ENCODE measurements around the gene SRP72.

The SRP72 gene, protein sequence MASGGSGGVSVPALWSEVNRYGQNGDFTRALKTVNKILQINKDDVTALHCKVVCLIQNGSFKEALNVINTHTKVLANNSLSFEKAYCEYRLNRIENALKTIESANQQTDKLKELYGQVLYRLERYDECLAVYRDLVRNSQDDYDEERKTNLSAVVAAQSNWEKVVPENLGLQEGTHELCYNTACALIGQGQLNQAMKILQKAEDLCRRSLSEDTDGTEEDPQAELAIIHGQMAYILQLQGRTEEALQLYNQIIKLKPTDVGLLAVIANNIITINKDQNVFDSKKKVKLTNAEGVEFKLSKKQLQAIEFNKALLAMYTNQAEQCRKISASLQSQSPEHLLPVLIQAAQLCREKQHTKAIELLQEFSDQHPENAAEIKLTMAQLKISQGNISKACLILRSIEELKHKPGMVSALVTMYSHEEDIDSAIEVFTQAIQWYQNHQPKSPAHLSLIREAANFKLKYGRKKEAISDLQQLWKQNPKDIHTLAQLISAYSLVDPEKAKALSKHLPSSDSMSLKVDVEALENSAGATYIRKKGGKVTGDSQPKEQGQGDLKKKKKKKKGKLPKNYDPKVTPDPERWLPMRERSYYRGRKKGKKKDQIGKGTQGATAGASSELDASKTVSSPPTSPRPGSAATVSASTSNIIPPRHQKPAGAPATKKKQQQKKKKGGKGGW

GRCh38 chr4:56467284-56468096 is at the start of gene SRP72:
Gene SRP72, plus strand, starts transcription at chr4:56467617. Its CDS starts 19 bp downstream, at chr4:56467636.
- TF ChIP-seq GATA3 (IDR thresholded peaks at IDR 0.05; ENCODE audit: low read depth, low read length) = peak; percentile 45; the same call in 1 of the 2 replicates
- peak; percentile 94 for TF ChIP-seq GATA2 (IDR thresholded peaks at IDR 0.05; ENCODE audit: low read depth, low read length)

DNA sequence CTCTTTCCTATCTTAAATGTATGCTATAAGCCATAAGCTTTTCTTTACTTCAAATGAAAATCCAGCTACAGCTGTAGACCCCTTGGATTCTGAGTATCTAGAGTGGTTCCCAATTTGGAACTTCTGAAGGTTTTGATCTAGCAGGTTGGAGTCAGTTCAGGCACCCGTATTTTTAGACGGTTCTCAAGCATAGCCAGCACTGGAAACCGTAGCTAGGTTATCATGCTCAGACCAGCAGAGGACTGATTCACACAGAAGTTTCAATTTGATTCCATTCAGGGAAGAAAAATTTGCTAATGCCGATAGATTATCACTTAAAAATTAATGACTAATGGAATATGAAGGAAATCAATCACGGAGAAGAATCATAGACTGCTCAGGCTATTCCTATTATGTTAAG is 43.2 kb upstream of the SRP72 start:
- TF ChIP-seq GATA2 (IDR thresholded peaks at IDR 0.05; ENCODE audit: low read depth, low read length) = no peak
- TF ChIP-seq GATA3 (IDR thresholded peaks at IDR 0.05; ENCODE audit: low read depth, low read length) = no peak

DNA sequence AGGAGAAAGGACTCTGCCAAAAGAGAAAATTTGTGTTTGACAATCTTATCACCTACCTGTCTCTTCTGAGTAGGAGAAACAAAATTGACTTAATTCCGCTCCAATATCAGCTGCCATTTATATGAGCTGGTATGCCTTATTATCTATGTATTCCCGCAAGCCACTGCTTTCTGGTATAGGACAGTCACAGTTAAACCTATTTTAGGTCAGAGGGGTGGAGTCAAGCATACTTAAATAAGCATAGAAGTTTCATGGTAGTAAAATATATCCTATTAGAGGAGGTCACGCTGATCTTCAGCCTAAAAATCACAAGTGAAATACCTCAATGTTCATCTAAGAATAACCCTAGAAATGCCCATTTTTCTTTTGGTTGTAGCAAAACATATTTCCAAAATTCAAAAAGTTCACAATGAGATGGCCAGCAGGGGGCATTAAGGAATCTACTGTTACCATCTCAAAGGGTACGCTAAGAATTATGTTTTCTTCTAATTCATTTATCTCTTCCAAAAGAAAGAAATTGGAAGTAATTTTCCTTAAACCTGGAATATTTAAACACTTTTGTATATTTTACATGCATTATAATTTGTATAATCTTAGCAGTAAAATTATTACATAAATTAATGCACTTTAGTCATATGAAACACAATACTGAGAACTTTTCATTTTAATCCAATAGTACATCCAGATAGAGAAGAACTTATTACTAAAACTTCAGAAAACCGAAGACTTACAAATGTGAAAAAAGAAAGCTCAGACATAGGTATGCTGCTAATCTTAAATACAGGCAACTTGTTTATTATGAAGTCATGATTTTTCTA is 42.5 kb upstream of the SRP72 start:
- TF ChIP-seq GATA2 (IDR thresholded peaks at IDR 0.05; ENCODE audit: low read depth, low read length) = no peak
- no peak for TF ChIP-seq GATA3 (IDR thresholded peaks at IDR 0.05; ENCODE audit: low read depth, low read length)

GRCh38 chr4:56425518-56425917 is 41.9 kb upstream of the SRP72 start:
- no peak for TF ChIP-seq GATA3 (IDR thresholded peaks at IDR 0.05; ENCODE audit: low read depth, low read length)
- no peak for TF ChIP-seq GATA2 (IDR thresholded peaks at IDR 0.05; ENCODE audit: low read depth, low read length)

DNA sequence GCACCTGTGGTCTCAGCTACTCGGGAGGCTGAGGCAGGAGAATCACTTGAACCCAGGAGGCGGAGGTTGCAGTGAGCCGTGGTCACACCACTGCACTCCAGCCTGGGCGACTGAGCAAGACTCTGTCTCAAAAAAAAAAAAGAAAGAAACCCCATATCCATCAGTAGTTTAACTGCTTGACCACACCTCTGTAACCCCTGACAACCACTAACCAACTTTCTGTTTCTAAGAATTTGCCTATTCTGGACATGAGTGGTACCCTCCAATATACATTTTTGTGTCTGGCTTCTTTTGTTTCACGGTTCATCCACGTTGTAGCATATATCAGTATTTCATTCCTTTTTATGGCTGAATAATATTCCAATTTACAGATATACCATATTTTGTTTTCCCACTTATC is 41.1 kb upstream of the SRP72 start:
- TF ChIP-seq GATA3 (IDR thresholded peaks at IDR 0.05; ENCODE audit: low read depth, low read length) (no peak), GATA2 (IDR thresholded peaks at IDR 0.05; ENCODE audit: low read depth, low read length) (no peak)

- no peak for TF ChIP-seq GATA2 (IDR thresholded peaks at IDR 0.05; ENCODE audit: low read depth, low read length)
- TF ChIP-seq GATA3 (IDR thresholded peaks at IDR 0.05; ENCODE audit: low read depth, low read length) = no peak
Measured at GRCh38 chr4:56427179-56427578, 40.2 kb upstream of the SRP72 start.

GRCh38 chr4:56430203-56430602 is 37.2 kb upstream of the SRP72 start:
- TF ChIP-seq GATA2 (IDR thresholded peaks at IDR 0.05; ENCODE audit: low read depth, low read length) = no peak

GRCh38 chr4:56433280-56433679 is 34.1 kb upstream of the SRP72 start:
- TF ChIP-seq GATA2 (IDR thresholded peaks at IDR 0.05; ENCODE audit: low read depth, low read length) (no peak), GATA3 (IDR thresholded peaks at IDR 0.05; ENCODE audit: low read depth, low read length) (no peak)

GRCh38 chr4:56434599-56435139 is 32.7 kb upstream of the SRP72 start:
- no peak for TF ChIP-seq GATA3 (IDR thresholded peaks at IDR 0.05; ENCODE audit: low read depth, low read length)

DNA sequence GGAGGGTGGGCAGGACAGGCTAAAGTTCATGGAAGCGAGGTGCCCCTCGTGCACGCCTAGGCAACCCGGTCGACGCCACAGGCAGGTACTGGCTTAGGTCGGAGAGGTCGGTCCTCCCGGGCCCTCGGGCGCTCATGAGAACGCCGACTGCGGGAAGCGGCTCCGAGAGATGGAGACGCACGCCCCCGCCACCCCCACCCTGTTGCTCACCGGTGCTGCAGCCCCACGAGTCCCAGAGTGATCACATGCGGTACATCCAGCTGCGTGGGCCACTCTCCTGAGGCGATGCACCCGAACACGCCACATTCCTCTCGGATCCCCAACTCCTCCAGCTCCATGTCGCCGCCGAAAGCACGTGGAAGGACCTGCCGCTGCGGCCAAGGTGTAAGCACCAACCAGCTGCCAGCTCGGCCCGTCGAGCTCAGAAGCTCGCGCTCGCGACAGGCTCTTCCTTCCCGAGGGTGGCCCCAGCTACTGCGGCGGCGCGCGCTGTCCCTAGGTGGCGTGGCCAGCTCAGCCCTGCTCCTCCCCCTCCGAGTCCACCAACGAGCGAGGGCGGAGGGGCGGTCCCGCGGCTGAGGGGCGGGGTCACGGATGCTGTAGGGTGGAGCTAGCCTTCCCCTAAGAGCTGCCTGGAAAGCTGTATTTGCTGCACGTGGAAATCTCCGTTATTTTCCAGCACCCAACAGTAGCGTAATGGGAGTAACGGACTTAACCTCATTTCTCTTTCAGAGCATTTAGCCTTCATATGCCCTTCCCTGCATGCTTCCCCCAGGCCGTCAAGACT is 32.1 kb upstream of the SRP72 start, which contains the start of gene PPAT:
Gene PPAT (minus strand): TSS at position 476 of the 787 bp plus-strand sequence. CDS start 138 bp downstream, at position 338.
- TF ChIP-seq GATA2 (IDR thresholded peaks at IDR 0.05; ENCODE audit: low read depth, low read length) (no peak), GATA3 (IDR thresholded peaks at IDR 0.05; ENCODE audit: low read depth, low read length) (no peak)

GRCh38 chr4:56438766-56439165 is 28.7 kb upstream of the SRP72 start:
- TF ChIP-seq GATA2 (IDR thresholded peaks at IDR 0.05; ENCODE audit: low read depth, low read length) (no peak), GATA3 (IDR thresholded peaks at IDR 0.05; ENCODE audit: low read depth, low read length) (no peak)

- TF ChIP-seq GATA2 (IDR thresholded peaks at IDR 0.05; ENCODE audit: low read depth, low read length) (no peak), GATA3 (IDR thresholded peaks at IDR 0.05; ENCODE audit: low read depth, low read length) (no peak)
Measured at GRCh38 chr4:56440983-56441382, 26.4 kb upstream of the SRP72 start.

Measured in SH-SY5Y (cell line).